Loucy (cell line): ENCODE results near the gene TMED9.

Experiments
- H2AFZ ChIP-seq: fragments of 200-600 bp; sonication (generic); 2 replicates; pipeline ENCODE4 v1.6.0; 2016; ENCODE audit warnings: antibody characterized with exemption, mild to moderate bottlenecking, low read length, moderate library complexity
- H3F3A ChIP-seq: fragments of 200-600 bp; 2 replicates; pipeline ENCODE4 v1.6.0; 2016; ENCODE audit warnings: antibody characterized with exemption, low read depth, mild to moderate bottlenecking
- H3K27me3 ChIP-seq: fragments of 200-600 bp; sonication (generic); 2 replicates; pipeline ENCODE4 v1.6.1; 2014; ENCODE audit warnings: low read length, mild to moderate bottlenecking; ENCODE audit not compliant: insufficient read depth, poor library complexity, severe bottlenecking
- H3K36me3 ChIP-seq: fragments of 200-600 bp; sonication (generic); 2 replicates; pipeline ENCODE4 v1.6.1; 2016; ENCODE audit warnings: low read length; ENCODE audit not compliant: insufficient read depth
- H3K4me1 ChIP-seq: fragments of 200-600 bp; sonication (generic); 2 replicates; pipeline ENCODE4 v1.5.1; 2014; ENCODE audit warnings: low read length, mild to moderate bottlenecking; ENCODE audit not compliant: insufficient read depth, poor library complexity, severe bottlenecking
- H3K4me2 ChIP-seq: fragments of 200-600 bp; sonication (generic); 2 replicates; pipeline ENCODE4 v1.6.0; 2014; ENCODE audit warnings: antibody characterized with exemption, low read length, low read depth, mild to moderate bottlenecking; ENCODE audit not compliant: poor library complexity, severe bottlenecking
- H3K4me3 ChIP-seq: fragments of 200-600 bp; sonication (generic); 2 replicates; pipeline ENCODE4 v1.5.1; 2014; ENCODE audit warnings: low read length, mild to moderate bottlenecking, mixed read lengths; ENCODE audit not compliant: poor library complexity, severe bottlenecking
- H3K79me2 ChIP-seq: fragments of 200-600 bp; sonication (generic); 2 replicates; pipeline ENCODE4 v1.6.1; 2014; ENCODE audit warnings: low read length; ENCODE audit not compliant: insufficient read depth
- H3K9ac ChIP-seq: fragments of 200-600 bp; sonication (generic); 2 replicates; pipeline ENCODE4 v1.6.0; 2014; ENCODE audit warnings: mild to moderate bottlenecking, low read depth, low read length, moderate library complexity; ENCODE audit not compliant: poor library complexity, severe bottlenecking
- H3K9me2 ChIP-seq: fragments of 200-600 bp; sonication (generic); replicated peaks from 2 replicates; pipeline ENCODE4 v1.6.1; 2016; ENCODE audit warnings: low read depth, low read length, mixed read lengths
- H3K9me3 ChIP-seq: fragments of 200-600 bp; sonication (generic); 2 replicates; pipeline ENCODE4 v1.6.1; 2014; ENCODE audit warnings: mild to moderate bottlenecking, antibody characterized with exemption, low read length, low read depth; ENCODE audit not compliant: insufficient read depth
- H4K20me1 ChIP-seq: fragments of 200-600 bp; sonication (generic); 2 replicates; pipeline ENCODE4 v1.6.0; 2014; ENCODE audit warnings: antibody characterized with exemption, low read length, mild to moderate bottlenecking; ENCODE audit not compliant: insufficient read depth, poor library complexity, severe bottlenecking
- EZH2phosphoT487 ChIP-seq: fragments of 200-600 bp; IDR thresholded peaks from 2 replicates; pipeline ENCODE4 v1.6.1; 2018; ENCODE audit warnings: antibody characterized with exemption, mild to moderate bottlenecking, moderate library complexity, borderline replicate concordance
- TF ChIP-seq, protein P1 (sequence below): fragments of 200-600 bp; sonication (generic); conservative IDR thresholded peaks from 2 replicates; pipeline ENCODE4 v1.5.1; 2014; ENCODE audit warnings: mild to moderate bottlenecking, antibody characterized with exemption, low read length

Gene TMED9

DNA sequence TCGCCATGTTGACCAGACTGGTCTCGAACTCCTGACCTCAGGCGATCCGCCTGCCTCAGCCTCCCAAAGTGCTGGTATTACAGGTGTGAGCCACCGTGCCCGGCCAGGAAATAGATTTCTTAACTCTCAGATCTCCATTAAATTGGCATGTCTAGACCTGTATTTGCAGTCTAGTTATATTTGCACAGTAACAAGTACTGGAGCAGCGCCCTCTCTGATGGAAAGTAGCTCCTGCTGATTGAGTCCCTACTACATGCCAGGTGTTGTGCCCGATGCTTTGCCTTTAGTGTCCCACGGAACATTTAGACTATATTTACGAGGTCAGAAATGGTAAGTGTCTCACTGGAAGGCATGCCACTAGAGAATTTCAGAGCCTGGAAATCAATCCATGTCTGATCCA lies 15.8 kb upstream of the TMED9 start:
- no peaks in the 10 kb centered on the region for H3K27me3 ChIP-seq
- H3K9me2 ChIP-seq = no peaks in the 10 kb centered on the region
- H4K20me1 ChIP-seq = no peaks in the 10 kb centered on the region
- no peaks in the 10 kb centered on the region for H3K4me1 ChIP-seq
- no peak overlapping the region for H3K9ac ChIP-seq
- no peak overlapping the region for H3K4me3 ChIP-seq
- no peak overlapping the region for H2AFZ ChIP-seq
- H3K4me2 ChIP-seq = no peak overlapping the region
- TF ChIP-seq EZH2phosphoT487 = no peak
- TF ChIP-seq, protein P1, sequence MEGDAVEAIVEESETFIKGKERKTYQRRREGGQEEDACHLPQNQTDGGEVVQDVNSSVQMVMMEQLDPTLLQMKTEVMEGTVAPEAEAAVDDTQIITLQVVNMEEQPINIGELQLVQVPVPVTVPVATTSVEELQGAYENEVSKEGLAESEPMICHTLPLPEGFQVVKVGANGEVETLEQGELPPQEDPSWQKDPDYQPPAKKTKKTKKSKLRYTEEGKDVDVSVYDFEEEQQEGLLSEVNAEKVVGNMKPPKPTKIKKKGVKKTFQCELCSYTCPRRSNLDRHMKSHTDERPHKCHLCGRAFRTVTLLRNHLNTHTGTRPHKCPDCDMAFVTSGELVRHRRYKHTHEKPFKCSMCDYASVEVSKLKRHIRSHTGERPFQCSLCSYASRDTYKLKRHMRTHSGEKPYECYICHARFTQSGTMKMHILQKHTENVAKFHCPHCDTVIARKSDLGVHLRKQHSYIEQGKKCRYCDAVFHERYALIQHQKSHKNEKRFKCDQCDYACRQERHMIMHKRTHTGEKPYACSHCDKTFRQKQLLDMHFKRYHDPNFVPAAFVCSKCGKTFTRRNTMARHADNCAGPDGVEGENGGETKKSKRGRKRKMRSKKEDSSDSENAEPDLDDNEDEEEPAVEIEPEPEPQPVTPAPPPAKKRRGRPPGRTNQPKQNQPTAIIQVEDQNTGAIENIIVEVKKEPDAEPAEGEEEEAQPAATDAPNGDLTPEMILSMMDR = peak; percentile 12; the same call in 1 of the 2 replicates
- no peaks in the 10 kb centered on the region for H3K79me2 ChIP-seq
- H3K36me3 ChIP-seq = no peaks in the 10 kb centered on the region
- H3F3A ChIP-seq = no peaks in the 10 kb centered on the region
- no peaks in the 10 kb centered on the region for H3K9me3 ChIP-seq

DNA sequence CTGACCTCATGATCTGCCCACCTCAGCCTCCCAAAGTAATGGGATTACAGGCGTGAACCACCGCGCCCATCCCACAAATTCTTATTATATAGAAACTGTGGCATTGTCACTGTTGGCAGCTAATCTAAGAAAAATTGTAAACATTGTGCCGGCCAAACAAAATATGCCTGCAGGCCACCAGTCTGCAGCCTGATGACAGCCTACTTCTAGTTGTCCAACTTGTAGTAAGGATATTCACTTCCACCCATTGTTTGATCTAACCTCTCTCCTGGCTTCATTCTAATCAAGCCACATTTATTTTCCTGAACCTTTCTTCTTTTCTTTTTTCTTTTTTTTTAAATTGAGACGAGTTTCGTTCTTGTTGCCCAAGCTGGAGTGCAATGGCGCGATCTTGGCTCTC lies 13.7 kb upstream of the TMED9 start:
- Histone ChIP-seq H3K27me3 (no peaks in the 10 kb centered on the region), H3K9me3 (no peaks in the 10 kb centered on the region), H3K4me1 (no peaks in the 10 kb centered on the region), H3K36me3 (no peaks in the 10 kb centered on the region), H3K79me2 (no peaks in the 10 kb centered on the region), H2AFZ (no peak overlapping the region), H3F3A (no peaks in the 10 kb centered on the region), H3K9ac (no peak overlapping the region), H3K4me2 (no peak overlapping the region), H3K9me2 (no peaks in the 10 kb centered on the region), H4K20me1 (no peaks in the 10 kb centered on the region), H3K4me3 (no peak overlapping the region)
- TF ChIP-seq, protein P1 = no peak
- TF ChIP-seq EZH2phosphoT487 = no peak

- H3K9ac ChIP-seq = no peak overlapping the region
- H3K4me2 ChIP-seq = no peak overlapping the region
- H4K20me1 ChIP-seq = peaks cover 9% of the 10 kb centered on the region
- no peaks in the 10 kb centered on the region for H3K36me3 ChIP-seq
- no peaks in the 10 kb centered on the region for H3K9me2 ChIP-seq
- H3F3A ChIP-seq = no peaks in the 10 kb centered on the region
- H3K4me1 ChIP-seq = peaks cover 9% of the 10 kb centered on the region
- H3K4me3 ChIP-seq = no peak overlapping the region
- no peaks in the 10 kb centered on the region for H3K27me3 ChIP-seq
- H3K79me2 ChIP-seq = peaks cover 15% of the 10 kb centered on the region
- TF ChIP-seq, protein P1 = no peak
- no peak for TF ChIP-seq EZH2phosphoT487
- H2AFZ ChIP-seq = no peak overlapping the region
- H3K9me3 ChIP-seq = no peaks in the 10 kb centered on the region
Measured at GRCh38 chr5:177588413-177588909, 3.5 kb upstream of the TMED9 start.
